ENCODE results near the gene ZSWIM9.
A peak's percentile ranks its signal among the peaks of the same experiment; 100 is the strongest.
"Not testable (repeated sequence)": the region's sequence is repeated elsewhere in the genome, so short reads cannot be mapped to it uniquely, and the experiment has no call there.

The ZSWIM9 gene

DNA sequence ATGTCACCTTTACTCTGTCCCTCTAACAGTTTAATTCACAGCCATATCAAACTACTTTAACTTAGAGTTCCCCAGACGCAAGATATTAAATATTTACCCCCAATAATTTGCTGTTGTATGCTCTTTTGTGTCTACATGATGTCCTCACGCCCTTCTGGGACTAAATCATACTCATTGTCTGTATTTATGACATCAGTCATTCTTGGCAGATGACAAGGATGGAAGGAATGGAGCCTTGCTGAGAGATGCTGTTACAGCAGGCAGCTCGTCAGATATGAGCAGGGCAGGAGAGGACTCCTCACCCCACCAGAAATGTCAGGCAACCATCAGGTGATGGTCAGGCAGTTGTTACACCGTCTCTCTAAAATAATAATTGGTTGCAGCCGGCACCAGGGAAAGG, 43.5 kb downstream of the ZSWIM9 start:
- no peak for DNase-seq (ENCODE audit: low read depth in 2 of 2, low spot score in 1 of 2)

DNA sequence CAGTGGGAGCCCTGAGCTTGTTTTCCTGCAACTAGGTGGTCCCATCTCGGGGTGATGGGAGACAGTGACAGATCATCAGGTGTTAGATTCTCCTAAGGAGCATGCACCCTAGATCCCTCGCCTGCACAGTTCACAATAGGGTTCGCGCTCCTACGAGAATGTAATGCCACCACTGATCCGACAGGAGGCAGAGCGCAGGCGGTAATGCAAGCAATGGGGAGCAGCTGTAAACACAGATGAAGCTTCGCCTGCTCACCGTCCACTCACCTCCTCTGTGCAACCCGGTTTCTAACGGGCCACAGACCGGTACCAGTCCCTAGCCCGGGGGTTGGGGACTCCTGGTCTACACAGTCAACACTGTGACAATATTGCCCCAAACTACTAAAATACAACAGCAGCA, 46.5 kb downstream of the ZSWIM9 start:
- DNase-seq (ENCODE audit: low read depth in 2 of 2, low spot score in 1 of 2) = no peak

DNA sequence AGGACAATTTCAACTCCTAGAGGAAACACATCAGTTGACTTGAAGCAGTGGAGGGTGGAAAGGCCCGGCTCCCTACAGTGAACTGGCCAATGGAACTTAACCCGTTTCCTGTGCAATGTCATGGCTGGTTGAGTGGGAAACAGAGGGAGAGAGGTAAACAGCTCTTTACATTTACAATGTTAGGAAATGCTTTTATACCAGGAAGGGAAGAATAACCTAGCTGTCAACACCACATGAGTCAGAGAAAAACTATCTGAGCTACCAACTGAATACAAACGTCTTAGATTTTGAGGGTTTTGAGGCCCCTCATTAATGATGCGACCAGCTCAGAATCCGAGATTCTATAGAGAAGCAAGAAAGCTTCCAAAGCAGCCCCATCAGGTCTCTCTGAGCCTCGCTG, 48.5 kb downstream of the ZSWIM9 start:
- no peak for DNase-seq (ENCODE audit: low read depth in 2 of 2, low spot score in 1 of 2)

DNA sequence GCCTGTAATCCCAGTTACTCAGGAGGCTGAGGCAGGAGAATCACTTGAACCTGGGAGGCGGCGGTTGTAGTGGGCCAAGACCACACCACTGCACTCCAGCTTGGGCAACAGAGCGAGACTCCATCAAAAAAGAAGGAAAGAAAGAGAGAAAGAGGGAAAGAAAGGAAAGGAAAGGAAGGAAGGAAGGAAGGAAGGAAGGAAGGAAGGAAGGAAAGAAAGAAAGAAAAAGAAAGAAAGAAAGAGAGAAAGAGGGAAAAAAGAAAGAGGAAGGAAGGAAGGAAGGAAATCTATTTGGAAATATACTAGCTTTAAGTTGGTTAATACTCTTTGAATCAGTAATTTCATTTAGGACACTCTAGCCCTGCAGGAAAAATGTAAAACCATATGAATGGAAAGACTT, 50.3 kb downstream of the ZSWIM9 start:
- DNase-seq (ENCODE audit: low read depth in 2 of 2, low spot score in 1 of 2) = not testable (repeated sequence)

DNA sequence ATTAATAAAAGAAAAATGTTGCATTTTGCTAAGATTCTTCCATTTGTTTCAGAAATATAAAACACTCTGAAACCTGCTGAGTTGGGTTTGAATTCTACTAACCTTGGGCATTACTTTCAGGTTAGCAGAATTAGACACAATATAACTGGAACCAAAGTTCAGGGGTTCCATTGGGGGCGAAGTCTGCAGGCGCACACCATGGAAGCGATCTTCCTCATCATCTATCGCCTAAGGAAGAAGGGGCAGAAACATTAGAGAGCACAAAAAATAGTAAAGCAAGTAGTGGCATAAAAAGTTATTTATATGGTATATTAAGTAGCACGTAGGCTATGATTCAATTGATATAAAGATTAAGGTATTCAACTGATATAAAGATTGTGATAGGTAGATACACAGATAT, 51.1 kb downstream of the ZSWIM9 start:
- DNase-seq (ENCODE audit: low read depth in 2 of 2, low spot score in 1 of 2) = no peak

DNA sequence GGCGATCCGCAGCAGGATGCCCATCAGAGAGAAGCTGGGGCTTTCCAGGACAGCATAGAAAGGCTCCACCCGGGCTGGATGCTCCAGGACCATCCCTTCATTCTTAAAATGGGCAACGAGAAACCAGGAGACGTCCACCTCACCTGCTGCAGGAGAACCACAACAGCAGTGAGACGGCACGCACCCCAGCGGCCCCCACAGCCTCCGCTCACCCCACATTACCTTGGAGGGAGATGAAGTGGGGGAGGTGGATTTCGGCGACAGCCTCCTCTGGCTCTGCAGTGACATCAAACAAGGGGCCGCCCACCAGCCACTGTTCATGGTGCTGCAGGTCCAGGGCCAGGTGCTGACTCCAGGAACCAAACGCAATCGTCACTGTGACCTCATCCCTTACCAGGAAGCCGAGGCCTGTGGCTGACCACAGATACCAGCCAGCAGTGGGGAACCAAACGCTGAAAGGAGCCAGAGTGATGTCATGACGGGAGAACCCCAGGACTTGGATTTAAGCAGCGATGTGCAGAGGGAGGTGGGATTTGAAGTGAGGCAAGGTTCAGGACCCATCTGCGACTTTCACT, 60.2 kb downstream of the ZSWIM9 start:
- no peak for DNase-seq (ENCODE audit: low read depth in 2 of 2, low spot score in 1 of 2)

DNA sequence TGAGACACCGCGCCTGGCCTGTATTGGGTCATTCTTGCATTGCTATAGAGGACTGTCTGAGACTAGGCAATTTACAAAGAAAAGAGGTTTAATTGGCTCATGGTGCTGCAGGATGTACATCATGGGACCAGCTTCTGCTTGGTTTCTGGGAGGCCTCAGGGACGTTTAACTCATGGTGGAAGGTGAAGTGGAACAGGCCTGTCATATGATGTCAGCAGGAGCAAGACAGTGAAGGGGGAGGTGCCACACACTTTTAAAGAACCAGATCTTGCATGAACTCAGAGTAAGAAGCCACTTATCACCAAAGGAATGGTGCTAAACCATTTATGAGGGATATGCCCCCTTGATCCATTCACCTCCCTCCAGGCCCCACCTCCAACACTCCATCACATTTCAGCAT, 66.6 kb downstream of the ZSWIM9 start:
- no peak for DNase-seq (ENCODE audit: low read depth in 2 of 2, low spot score in 1 of 2)

DNA sequence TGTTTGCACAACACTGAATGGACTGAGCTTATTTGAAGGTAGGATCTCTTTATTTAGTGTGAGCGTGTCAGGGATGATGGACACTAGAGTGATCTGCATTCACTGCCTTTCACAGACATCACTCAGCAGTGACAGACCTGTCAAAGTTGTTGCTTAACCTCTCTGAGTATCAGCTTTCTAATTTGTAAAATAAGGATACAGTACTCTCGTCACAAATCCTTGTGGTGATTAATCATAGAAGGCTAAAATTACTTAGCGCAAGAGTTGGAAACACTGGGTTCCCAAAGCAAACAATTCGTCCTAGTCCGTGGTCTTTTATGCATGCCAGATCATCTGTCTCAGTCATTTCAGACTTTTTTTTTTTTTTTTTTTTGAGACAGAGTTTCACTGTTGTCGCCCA, 68.6 kb downstream of the ZSWIM9 start:
- DNase-seq (ENCODE audit: low read depth in 2 of 2, low spot score in 1 of 2) = no peak

DNA sequence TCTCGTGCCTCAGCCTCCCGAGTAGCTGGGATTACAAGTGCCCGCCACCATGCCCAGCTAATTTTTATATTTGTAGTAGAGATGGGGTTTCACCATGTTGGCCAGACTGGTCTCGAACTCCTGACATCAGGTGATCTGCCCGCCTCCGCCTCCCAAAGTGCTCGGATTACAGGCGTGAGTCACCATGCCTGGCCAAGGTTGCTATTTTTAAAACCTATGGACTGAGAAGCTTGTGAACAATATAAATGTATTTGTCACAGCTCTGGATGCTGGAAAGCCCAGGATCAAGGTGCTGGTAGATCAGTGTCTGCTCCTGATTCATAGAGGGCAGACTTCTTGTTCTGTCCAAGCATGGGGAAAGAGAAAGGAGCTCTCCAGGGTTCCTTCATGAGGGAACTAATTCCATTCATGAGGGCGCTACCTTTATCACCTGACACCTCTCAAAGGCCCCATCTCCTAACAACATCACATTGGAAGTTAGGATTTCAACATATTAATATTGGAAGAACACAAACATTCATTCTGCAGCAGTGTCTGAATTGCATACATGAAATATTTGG, 69.2 kb downstream of the ZSWIM9 start:
- no peak for DNase-seq (ENCODE audit: low read depth in 2 of 2, low spot score in 1 of 2)

DNA sequence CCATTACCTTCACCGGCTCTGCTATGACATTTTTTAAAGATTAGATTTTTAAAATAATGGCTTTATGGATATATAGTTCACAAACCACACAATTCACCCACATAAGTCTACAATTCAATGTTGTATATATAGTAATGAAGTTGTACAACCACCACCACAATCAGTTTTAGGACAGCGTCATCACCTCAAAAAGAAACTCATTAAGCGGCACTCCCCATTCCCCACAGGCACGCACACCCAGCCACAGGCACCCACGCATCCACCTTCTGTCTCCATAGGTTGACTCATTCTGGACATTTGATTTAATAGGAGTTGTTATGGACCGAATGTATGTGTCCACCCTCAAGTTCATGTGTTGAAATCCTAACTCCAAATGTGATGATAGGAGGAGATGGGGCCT, 71.3 kb downstream of the ZSWIM9 start:
- not testable (repeated sequence) for DNase-seq (ENCODE audit: low read depth in 2 of 2, low spot score in 1 of 2)

DNA sequence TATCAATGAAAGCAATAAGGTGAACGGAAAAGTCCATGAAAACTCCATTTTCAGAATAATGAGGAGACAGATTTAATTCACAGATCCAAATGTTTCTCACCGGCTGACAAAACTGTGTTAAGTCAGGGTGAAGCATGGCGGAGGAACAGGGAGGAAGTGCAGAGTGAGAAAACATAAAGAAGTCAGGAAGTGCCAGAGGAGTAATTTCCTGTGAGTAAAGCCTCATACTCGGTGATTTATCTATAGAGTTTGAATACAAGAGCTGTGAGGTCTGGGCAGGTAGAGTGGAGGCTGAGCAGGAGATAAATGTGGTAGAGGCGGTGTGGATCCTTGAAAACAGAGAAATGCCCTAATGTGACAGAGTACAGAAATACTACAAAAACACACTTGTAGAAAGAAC, 73.8 kb downstream of the ZSWIM9 start:
- DNase-seq (ENCODE audit: low read depth in 2 of 2, low spot score in 1 of 2) = peak in 1 of 2 donors; percentile 15

DNA sequence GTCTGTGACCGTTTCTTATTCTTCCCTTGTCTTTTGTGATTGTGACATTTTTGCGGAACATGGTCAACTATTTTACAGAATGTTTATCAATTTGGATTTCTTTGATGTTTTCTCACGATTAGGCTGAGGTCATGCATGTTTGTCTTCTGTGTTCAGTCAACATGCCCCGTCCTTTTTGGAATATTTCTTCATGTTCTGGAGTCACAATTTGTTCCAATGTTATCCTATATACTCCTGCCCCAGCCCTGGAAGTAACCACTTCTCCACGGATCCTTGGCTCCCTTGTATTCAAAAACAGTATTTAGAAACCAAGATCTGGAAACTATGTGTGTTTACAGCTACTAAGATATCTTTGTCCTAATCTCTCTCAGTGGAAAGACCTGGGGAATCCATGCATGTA, 75.6 kb downstream of the ZSWIM9 start:
- no peak for DNase-seq (ENCODE audit: low read depth in 2 of 2, low spot score in 1 of 2)

DNA sequence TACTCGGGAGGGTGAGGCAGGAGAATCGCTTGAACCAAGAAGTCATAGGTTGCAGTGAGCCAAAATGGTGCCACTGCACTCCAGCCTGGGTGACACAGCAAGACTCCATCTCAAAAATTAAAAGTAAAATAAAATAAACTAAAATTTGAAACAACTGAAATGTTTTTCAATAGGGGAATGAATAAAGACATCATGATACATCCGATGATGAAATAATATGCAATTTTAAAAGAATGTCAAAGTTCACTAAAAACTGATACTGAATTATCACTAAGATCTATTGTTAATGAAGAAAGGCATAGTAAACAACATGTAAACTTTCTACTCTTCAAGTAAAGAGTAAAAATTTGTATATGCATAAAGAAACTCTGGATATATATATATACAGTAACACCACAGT, 76.7 kb downstream of the ZSWIM9 start:
- no peak for DNase-seq (ENCODE audit: low read depth in 2 of 2, low spot score in 1 of 2)
